ENCODE measurements around the gene ENAH. TPM values are rescaled to one million over a fixed set of nuclear protein-coding genes. Genes with fewer than 3 reads are reported as not detected.
"Not testable (repeated sequence)": the region's sequence is repeated elsewhere in the genome, so short reads cannot be mapped to it uniquely, and the experiment has no call there.

ENAH gene
- total RNA-seq, 1 donor from 2014 or later: 8.9 TPM

GRCh38 chr1:225650179-225650578 is 2.7 kb downstream of the ENAH start:
- no peak for DNase-seq (ENCODE audit: low read depth in 2 of 2)

- no peak for DNase-seq (ENCODE audit: low read depth in 2 of 2)
These were observed 7.6 kb downstream of the ENAH start for GRCh38 chr1:225645194-225645895.

- DNase-seq (ENCODE audit: low read depth in 2 of 2): no peak
These were observed 8.3 kb downstream of the ENAH start for GRCh38 chr1:225644666-225645065.

- peak; percentile 23 to 61 for DNase-seq (ENCODE audit: low read depth in 2 of 2)
These were observed 10.7 kb downstream of the ENAH start for GRCh38 chr1:225642177-225642576.

- DNase-seq (ENCODE audit: low read depth in 2 of 2): no peak
These were observed 14.1 kb downstream of the ENAH start for GRCh38 chr1:225638853-225639252.

GRCh38 chr1:225637651-225638199 is 15.2 kb downstream of the ENAH start:
- DNase-seq (ENCODE audit: low read depth in 2 of 2): no peak

GRCh38 chr1:225636992-225637391 is 15.9 kb downstream of the ENAH start:
- DNase-seq (ENCODE audit: low read depth in 2 of 2): not testable (repeated sequence)

GRCh38 chr1:225635649-225636048 is 17.3 kb downstream of the ENAH start:
- peak in 1 of 2 donors; percentile 8 for DNase-seq (ENCODE audit: low read depth in 2 of 2)

GRCh38 chr1:225632836-225633235 is 20.1 kb downstream of the ENAH start:
- not testable (repeated sequence) for DNase-seq (ENCODE audit: low read depth in 2 of 2)

- no peak for DNase-seq (ENCODE audit: low read depth in 2 of 2)
These were observed 21.8 kb downstream of the ENAH start for GRCh38 chr1:225631021-225631663.

GRCh38 chr1:225629483-225629882 is 23.4 kb downstream of the ENAH start:
- no peak for DNase-seq (ENCODE audit: low read depth in 2 of 2)

- not testable (repeated sequence) for DNase-seq (ENCODE audit: low read depth in 2 of 2)
These were observed 24.1 kb downstream of the ENAH start for GRCh38 chr1:225628794-225629193.

- no peak for DNase-seq (ENCODE audit: low read depth in 2 of 2)
These were observed 25.5 kb downstream of the ENAH start for GRCh38 chr1:225627304-225627947.

GRCh38 chr1:225626698-225627097 is 26.2 kb downstream of the ENAH start:
- no peak for DNase-seq (ENCODE audit: low read depth in 2 of 2)

- DNase-seq (ENCODE audit: low read depth in 2 of 2): no peak
These were observed 35.0 kb downstream of the ENAH start for GRCh38 chr1:225617956-225618355.

- no peak for DNase-seq (ENCODE audit: low read depth in 2 of 2)
These were observed 35.4 kb downstream of the ENAH start for GRCh38 chr1:225617479-225617878.

GRCh38 chr1:225615403-225615790 is 37.5 kb downstream of the ENAH start:
- not testable (repeated sequence) for DNase-seq (ENCODE audit: low read depth in 2 of 2)

GRCh38 chr1:225613006-225613405 is 39.9 kb downstream of the ENAH start:
- DNase-seq (ENCODE audit: low read depth in 2 of 2): no peak

GRCh38 chr1:225612287-225612686 is 40.6 kb downstream of the ENAH start:
- peak in 1 of 2 donors; percentile 18 for DNase-seq (ENCODE audit: low read depth in 2 of 2)

GRCh38 chr1:225611537-225612223 is 41.2 kb downstream of the ENAH start:
- DNase-seq (ENCODE audit: low read depth in 2 of 2): no peak

- no peak for DNase-seq (ENCODE audit: low read depth in 2 of 2)
These were observed 42.4 kb downstream of the ENAH start for GRCh38 chr1:225610539-225610938.
